ENCODE data around the gene LY9.

DNA sequence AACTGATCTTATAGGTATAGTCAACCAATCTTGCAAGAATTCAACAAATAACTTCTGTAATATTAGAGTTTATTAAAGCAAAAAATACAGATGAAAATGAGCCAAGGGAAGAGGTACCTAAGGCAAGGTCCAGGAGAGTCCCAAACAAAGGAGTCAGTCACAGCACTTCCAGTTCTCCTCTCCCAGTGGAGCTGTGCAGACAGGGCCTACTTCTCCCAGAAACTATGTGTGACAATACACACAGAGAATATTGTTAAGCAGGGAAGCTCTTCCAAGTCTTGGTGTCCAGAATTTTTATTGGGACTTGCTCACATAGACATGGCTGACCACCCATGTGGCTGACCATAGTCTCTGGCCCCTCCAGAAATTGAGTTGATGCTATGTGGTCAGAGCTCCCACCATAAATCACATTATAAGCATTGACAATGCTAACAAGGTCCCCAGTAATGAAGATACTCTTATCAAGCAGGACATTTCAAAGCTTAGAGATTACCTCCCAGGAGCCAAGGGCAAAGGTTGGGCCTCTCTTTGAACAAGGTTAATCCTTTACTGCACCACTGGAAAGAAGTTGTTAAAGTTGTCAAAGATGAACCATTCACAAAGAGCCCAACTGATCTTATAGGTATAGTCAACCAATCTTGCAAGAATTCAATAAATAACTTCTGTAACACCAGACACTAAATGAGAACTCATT, 70.2 kb downstream of the LY9 start:
- TF ChIP-seq, protein P1, sequence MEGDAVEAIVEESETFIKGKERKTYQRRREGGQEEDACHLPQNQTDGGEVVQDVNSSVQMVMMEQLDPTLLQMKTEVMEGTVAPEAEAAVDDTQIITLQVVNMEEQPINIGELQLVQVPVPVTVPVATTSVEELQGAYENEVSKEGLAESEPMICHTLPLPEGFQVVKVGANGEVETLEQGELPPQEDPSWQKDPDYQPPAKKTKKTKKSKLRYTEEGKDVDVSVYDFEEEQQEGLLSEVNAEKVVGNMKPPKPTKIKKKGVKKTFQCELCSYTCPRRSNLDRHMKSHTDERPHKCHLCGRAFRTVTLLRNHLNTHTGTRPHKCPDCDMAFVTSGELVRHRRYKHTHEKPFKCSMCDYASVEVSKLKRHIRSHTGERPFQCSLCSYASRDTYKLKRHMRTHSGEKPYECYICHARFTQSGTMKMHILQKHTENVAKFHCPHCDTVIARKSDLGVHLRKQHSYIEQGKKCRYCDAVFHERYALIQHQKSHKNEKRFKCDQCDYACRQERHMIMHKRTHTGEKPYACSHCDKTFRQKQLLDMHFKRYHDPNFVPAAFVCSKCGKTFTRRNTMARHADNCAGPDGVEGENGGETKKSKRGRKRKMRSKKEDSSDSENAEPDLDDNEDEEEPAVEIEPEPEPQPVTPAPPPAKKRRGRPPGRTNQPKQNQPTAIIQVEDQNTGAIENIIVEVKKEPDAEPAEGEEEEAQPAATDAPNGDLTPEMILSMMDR (IDR thresholded peaks at IDR 0.05), result no peak
- TF ChIP-seq POLR2A (IDR thresholded peaks at IDR 0.05) (no peak), POLR2AphosphoS5 (IDR thresholded peaks at IDR 0.05; ENCODE audit: insufficient read depth in 1 of 2, low read depth in 1 of 2) (no peak)
